OCI-LY1 (cell line): ENCODE measurements around the gene GBP2.

Source experiments
- H2AFZ ChIP-seq: fragments of 200-600 bp; sonication (generic), shearing (Covaris generic); 2 replicates; pipeline ENCODE4 v1.6.0; 2014; ENCODE audit warnings: antibody characterized with exemption, mild to moderate bottlenecking, low read length
- H3F3A ChIP-seq: fragments of 200-600 bp; sonication (generic), shearing (Covaris generic); 2 replicates; pipeline ENCODE4 v1.6.0; 2014; ENCODE audit warnings: mild to moderate bottlenecking, antibody characterized with exemption, low read length, moderate library complexity; ENCODE audit not compliant: insufficient read depth
- H3K27ac ChIP-seq: fragments of 200-600 bp; sonication (generic); 2 replicates; pipeline ENCODE4 v1.5.1; 2014; ENCODE audit warnings: low read length, mixed run types, mild to moderate bottlenecking, low read depth; ENCODE audit not compliant: poor library complexity, severe bottlenecking
- H3K27me3 ChIP-seq: fragments of 200-600 bp; sonication (generic); 2 replicates; pipeline ENCODE4 v1.6.0; 2014; ENCODE audit warnings: antibody characterized with exemption, mild to moderate bottlenecking, low read length, moderate library complexity; ENCODE audit not compliant: insufficient read depth
- H3K36me3 ChIP-seq: fragments of 200-600 bp; sonication (generic); 2 replicates; pipeline ENCODE4 v1.6.1; 2014; ENCODE audit warnings: mild to moderate bottlenecking, antibody characterized with exemption, low read length, moderate library complexity, mixed read lengths; ENCODE audit not compliant: insufficient read depth
- H3K4me1 ChIP-seq: fragments of 200-600 bp; sonication (generic); 2 replicates; pipeline ENCODE4 v1.5.1; 2014; ENCODE audit warnings: mild to moderate bottlenecking, low read length, moderate library complexity; ENCODE audit not compliant: insufficient read depth, severe bottlenecking
- H3K4me2 ChIP-seq: fragments of 200-600 bp; sonication (generic), shearing (Covaris generic); 2 replicates; pipeline ENCODE4 v1.6.1; 2014; ENCODE audit warnings: low read length
- H3K4me3 ChIP-seq: fragments of 200-600 bp; sonication (generic); 2 replicates; pipeline ENCODE4 v1.5.1; 2014; ENCODE audit warnings: low read length, low read depth, mild to moderate bottlenecking, mixed read lengths; ENCODE audit not compliant: poor library complexity, severe bottlenecking
- H3K79me2 ChIP-seq: fragments of 200-600 bp; shearing (Covaris generic); 2 replicates; pipeline ENCODE4 v1.6.1; 2016; ENCODE audit warnings: mixed run types, low read length, mixed read lengths; ENCODE audit not compliant: insufficient read depth
- H3K9ac ChIP-seq: fragments of 200-600 bp; sonication (generic), shearing (Covaris generic); 2 replicates; pipeline ENCODE4 v1.6.1; 2014; ENCODE audit warnings: mild to moderate bottlenecking, low read length, mixed read lengths
- H3K9me2 ChIP-seq: fragments of 200-600 bp; sonication (generic), shearing (Covaris generic); 2 replicates; pipeline ENCODE4 v1.6.1; 2014; ENCODE audit warnings: low read depth, mild to moderate bottlenecking, low read length, mixed read lengths
- H3K9me3 ChIP-seq: fragments of 200-600 bp; shearing (Covaris generic); 2 replicates; pipeline ENCODE4 v1.6.1; 2014; ENCODE audit warnings: low read length, mixed read lengths
- H4K20me1 ChIP-seq: fragments of 200-600 bp; sonication (generic), shearing (Covaris generic); 2 replicates; pipeline ENCODE4 v1.6.0; 2016; ENCODE audit warnings: mild to moderate bottlenecking, low read length; ENCODE audit not compliant: insufficient read depth
- EZH2 ChIP-seq: fragments of 200-600 bp; sonication (generic), shearing (Covaris generic); IDR thresholded peaks from 2 replicates; pipeline ENCODE4 v1.8.0; 2017; ENCODE audit warnings: borderline replicate concordance, mixed run types, mild to moderate bottlenecking, antibody characterized with exemption, low read length, moderate library complexity, mixed read lengths
- TF ChIP-seq, protein P1 (sequence below): fragments of 200-600 bp; sonication (generic), shearing (Covaris generic); IDR thresholded peaks from 2 replicates; pipeline ENCODE4 v1.5.1; 2017; ENCODE audit warnings: mild to moderate bottlenecking, antibody characterized with exemption, low read length, moderate library complexity, mixed read lengths

Gene GBP2

DNA sequence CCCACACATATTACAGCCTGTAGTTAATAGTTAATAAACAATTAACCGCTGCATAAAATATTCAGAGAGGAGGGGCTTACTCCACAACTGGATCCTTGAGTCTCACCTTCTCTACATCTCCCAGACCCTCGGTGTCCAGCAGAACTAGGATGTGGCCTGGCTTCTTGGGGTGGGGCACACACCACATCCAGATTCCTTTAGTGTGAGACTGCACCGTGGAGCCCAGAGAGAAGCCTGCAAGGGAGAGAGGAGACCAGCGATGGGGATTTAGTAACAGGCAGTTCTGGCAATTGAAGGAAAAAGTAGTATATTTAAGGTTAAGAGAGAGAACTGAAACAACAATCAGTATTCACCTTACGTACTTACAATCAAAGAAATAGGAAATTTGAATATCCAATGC is 65.8 kb downstream of the GBP2 start:
- Histone ChIP-seq H3K79me2 (no peaks in the 10 kb centered on the region), H3K9me3 (no peaks in the 10 kb centered on the region), H3K4me3 (no peak overlapping the region), H3K27ac (no peak overlapping the region), H3K4me2 (no peak overlapping the region), H3K9ac (no peak overlapping the region), H3K36me3 (no peaks in the 10 kb centered on the region), H3K4me1 (no peaks in the 10 kb centered on the region), H3K27me3 (no peaks in the 10 kb centered on the region), H4K20me1 (no peaks in the 10 kb centered on the region), H3F3A (no peaks in the 10 kb centered on the region), H2AFZ (no peak overlapping the region), H3K9me2 (no peaks in the 10 kb centered on the region)
- no peak for TF ChIP-seq EZH2
- TF ChIP-seq, protein P1, sequence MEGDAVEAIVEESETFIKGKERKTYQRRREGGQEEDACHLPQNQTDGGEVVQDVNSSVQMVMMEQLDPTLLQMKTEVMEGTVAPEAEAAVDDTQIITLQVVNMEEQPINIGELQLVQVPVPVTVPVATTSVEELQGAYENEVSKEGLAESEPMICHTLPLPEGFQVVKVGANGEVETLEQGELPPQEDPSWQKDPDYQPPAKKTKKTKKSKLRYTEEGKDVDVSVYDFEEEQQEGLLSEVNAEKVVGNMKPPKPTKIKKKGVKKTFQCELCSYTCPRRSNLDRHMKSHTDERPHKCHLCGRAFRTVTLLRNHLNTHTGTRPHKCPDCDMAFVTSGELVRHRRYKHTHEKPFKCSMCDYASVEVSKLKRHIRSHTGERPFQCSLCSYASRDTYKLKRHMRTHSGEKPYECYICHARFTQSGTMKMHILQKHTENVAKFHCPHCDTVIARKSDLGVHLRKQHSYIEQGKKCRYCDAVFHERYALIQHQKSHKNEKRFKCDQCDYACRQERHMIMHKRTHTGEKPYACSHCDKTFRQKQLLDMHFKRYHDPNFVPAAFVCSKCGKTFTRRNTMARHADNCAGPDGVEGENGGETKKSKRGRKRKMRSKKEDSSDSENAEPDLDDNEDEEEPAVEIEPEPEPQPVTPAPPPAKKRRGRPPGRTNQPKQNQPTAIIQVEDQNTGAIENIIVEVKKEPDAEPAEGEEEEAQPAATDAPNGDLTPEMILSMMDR: no peak
